Renal pelvis (tissue), 4 donors: Measurements from ENCODE around the gene EFHC1. TPM values are rescaled to one million over a fixed set of nuclear protein-coding genes. Genes with fewer than 3 reads are reported as not detected.

Source experiments
- DNase-seq: peaks from one replicate; pipeline ENCODE4 v3.0.0-alpha.2; 2013
- polyA plus RNA-seq, 3 donors: library from polyadenylated mRNA; unstranded; fragments of 120-200 nt; gene quantifications; one replicate each; pipeline ENCODE4 v1.2.1, GENCODE V29; 2013; ENCODE audit not compliant: insufficient read length in 3 of 3

EFHC1 gene
- polyA plus RNA-seq, 3 donors = 54.4 to 75.7 (median 63.6) TPM

DNA sequence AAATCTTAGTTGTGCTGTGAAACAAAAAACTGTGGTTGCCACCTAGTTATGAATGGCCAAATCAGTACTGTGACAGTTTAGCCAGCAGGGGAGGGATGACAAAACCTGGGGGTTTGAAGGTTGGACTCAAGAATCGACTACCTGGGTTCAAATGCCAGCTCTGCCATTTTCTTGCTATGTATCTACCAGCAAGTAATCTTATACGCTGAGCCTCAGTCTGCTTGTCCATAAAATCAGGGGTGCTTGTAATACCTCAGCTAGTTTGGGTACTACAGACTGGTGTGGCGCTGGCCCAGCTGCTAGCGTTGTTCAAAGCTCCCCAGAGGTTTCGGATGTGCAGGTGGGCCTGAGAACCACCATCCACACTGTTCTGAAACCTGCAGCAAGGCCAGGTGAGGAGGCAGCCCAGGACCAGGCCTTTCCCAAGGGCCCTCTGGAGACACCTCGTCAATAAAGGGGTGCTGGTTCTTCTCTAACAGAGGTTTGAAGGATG, 116.3 kb downstream of the EFHC1 start:
- no peak for DNase-seq

DNA sequence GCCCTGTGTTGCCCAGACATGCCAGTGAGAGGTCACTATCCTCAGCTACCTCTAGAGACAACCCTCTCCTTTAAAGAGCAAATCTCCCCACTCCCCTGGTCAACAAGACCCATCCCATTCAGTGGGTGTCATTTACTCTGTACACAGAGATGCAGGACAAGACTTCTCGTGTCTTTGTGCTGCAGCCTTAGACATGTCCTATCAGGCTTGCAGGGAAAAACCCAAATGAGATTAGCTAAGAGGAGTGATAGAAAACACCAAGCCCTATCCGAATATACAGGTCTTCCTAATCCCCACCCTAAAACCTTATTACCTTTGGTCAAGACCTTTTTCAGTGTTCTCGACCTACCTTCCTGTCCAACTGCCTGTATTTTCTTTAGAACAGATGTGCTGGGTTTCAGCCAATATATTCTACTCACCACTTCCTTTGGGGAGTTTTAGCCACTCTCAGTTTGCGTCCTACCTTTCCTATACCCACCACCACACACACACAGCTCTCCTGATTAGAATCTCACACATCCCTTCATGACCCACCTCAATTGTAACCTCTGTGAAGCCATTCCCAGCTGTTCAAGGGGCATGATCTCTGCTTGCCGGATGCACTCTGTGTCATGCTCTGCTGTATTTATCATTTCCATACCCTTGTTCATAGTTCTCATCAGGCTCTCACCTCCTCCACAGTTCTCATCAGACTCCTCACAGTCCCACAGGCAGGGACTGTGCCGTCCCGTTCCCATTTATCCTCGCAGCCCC, 117.0 kb downstream of the EFHC1 start:
- no peak for DNase-seq

DNA sequence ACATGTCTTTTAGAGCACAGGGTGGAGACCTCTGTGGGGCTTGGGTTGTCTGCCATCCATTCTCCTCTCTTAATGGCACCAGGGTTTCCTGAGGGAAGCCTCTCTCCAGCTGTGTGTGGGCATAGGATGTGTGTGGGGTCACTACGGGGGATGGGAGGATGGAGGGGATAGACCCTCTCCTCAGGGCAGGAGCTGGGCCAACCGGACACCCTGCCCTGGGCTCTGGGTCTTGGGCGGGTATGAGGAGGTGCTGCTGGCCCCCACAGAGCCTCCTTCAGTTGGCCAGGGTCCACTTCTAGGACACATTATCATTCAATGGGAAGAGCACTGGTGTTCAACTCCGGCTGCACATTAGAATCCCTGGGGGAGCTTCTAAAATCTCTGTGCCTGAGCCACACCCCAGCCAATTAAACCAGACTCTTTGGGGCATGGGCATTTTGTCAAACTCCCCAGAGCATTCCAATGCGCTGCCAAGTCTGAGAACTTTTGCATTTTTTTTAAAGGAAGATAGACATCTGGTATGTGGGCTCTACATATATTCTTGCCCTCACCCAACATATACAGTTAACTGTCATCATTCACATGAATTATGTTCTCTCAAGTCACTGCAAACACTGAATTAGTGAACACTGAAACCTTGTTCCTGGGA, 118.2 kb downstream of the EFHC1 start:
- DNase-seq = no peak

DNA sequence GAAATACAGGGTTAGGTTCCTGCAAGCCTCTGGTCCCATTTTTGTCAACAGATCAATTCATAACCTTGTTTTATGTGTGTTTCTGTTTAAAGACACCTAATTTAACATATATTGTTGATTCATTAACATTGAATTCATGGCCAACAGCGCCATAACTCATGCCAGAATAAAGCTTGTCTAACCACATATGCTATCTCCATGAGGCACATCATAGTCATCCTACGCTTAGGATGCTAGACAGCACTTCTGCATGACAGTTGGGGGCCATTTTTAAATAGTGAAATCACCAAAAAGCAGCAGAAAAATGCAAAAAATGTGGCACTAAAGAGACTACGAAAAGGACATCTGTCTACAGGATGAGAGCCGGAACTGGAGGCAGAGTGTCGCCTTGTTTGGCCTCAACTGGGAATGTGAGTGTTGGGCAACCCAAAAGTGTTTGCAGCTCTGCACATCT, 118.8 kb downstream of the EFHC1 start:
- DNase-seq = no peak

DNA sequence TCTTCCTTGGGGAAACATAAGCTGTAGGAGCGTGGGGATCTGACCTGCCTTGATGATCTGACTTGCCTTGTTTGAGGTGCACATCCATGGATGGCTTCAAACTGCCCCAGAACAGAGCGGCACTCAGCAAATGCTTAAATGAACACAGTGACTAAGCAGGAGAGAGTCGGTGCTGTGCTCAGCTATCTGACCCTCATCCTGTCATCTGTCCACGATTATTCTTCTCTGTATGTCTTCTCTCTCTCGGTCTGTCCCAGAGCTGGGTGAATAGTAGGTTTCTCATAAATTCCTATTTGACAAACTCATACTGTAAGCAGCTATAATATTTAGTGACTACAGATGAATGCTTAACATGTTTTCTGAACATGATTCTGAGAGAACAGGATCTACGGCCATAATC, 119.5 kb downstream of the EFHC1 start:
- no peak for DNase-seq

DNA sequence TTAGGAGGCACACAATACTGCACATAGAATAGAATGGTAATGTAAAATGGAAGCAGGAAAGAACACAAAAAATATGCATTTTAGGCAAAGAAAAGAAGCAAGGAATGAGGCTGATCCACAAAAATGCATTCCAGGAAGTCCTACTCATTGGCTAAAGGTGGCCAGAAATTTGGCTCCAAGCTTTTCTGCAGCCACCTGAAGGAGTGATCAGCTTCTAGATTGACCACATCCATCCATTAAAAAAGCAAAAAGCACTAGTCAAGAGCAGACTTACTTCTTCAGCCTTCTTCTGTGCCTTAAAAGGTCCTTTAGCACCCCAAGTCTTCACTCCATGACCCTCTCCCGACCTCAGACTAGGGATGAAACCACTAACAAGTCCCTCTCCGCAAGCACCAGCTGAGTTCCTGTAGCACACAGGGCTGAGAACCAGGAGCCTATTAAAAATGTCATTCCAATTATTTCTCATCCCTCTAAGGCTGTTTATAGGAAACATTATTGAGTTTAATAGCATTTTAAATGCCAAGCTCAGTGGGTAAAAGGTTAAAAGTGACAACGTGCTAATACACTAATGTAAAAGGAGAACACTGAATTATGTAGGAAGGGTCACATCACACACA, 120.3 kb downstream of the EFHC1 start:
- no peak for DNase-seq

DNA sequence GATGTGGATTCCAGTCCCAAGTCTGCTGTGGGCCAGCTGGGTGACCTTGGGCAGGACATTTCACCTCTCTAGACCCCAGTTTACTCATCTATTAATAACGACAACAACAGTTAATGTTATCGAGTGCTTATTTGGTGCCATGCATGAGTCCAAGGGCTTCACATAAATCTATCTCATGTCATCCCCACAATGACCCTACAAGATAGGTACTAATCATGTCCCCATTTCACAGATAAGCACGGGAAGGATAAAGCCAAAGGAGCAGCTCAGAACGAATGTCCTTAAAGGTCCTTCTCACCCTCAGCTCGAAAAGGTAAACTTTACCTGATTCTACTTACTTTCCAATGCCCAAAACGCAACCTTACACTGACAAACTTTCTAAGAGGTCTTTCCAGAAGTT, 121.0 kb downstream of the EFHC1 start:
- DNase-seq = no peak

DNA sequence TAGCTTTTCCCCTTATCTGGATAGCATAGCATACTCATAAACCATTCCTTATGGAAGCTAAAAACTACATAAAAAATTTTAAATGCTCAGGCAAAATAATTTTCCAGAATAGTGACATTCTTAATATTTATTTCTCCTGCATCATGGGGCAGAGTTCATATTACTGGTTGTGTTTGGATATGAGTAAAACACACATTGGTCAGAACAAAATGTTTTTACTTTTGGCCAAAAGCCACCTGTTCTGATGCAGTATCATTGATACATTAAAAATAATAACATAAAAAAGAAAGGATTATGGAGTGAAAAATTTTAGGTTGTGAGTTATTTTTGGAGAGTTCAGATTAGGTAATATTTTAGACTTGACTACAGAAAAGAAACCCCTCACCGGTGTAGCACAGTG, 123.1 kb downstream of the EFHC1 start:
- no peak for DNase-seq

DNA sequence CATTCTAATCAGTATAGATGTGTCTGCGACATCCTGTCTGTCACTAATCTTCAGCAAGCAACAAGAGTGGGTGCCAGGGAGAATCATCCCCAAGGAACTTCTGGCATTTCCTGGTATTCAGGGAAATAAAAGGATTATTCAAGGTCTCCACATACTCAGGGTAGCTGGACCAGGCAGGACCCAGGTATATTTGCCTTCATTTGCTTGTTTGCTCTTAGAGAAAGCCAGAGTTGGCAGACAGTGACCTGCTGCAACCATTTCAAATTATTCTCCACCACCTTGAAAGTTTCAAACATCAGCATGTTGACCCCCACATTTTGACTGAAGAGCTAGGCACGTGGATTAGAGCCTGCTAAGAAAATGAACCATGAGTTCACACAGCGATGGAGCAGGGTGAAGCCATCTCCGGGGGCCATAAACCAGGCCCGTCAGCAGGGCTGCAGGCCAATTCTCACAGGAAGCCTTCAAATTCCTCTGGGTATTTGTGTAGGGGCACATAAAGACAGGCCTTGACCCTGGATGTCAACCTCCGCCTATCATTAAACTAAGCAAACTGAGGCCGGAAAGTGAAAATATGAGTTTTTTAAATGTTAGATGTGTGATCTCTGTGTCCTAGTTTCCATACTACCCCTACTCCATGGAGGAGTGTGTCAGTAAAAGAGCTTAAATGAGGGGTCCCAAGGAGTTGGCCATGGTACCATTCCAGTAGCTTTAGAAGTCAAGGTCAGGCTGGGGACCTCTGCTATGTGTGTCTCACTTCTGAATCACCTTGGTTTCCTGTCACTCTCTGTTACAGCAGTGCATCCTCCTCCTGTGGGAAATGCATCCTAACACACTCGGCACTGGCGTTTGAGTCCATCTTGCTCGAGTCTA, 123.8 kb downstream of the EFHC1 start:
- DNase-seq = no peak

DNA sequence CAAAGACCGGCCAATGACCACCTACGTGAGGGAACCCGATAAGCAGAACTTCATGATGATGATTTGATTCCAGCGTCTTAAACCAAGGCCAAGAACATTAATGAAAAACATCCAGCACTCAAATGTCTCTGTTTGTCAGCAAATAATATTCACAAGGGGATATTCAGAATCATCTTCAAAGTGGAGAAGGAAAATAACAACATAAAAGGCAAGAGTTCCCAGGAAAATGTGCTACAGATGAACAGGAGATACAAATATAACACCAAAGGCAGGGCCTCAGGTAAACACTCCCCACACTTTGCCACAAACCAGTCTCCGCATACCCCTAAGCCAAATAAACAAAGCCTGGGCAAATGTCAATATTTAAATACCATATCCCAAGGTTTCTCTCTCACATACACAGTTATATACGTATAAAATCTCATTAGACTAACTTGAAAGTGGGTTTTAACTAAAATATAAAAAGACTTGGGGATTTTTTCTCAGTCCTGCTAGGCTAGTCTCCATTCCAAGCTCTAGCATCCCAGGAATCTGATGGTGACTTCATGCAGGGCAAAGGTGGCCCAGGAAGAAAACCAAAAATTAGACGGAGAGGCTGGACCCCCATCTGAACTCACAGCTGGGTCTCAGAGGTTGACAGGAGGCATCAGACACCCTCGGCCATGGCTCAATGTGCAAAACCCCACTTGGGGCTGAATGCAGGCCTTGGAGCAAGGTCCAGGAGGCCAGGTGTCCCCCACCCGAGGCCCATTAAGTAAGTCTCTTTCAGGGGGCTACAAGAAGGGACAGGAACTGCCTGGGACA, 124.7 kb downstream of the EFHC1 start:
- no peak for DNase-seq

DNA sequence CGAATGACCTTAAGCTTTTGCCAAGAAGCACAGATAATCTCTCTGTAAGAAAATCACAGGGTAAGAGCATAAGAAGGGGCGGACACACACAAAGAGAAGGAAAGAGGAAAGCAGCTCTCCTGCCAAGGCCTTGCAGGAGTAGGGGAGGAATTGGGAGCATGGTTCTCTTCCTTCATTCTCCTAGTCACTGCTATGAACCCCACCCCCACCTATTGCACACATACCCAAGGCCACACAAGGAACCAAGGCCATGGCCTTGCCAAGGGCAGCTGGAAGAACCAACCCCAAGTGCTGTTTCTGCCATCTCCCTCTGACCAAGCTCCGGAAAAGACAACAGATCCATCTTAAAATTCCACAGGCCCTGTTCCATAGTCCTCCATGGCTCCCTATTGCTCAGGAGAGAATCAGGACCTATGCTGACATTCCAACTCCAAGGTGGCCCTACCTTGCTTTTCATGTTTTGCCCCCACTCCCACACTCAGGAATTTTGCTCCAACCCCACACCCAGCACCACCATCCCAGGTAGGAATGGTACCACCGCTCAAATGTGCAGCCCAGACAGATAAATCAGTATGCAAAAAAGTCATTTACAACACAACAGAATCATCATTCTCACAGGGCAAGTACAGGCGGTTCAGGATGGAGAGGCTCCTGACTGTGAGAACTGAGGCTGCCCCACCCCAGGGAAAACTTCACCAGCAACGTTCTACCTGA, 125.4 kb downstream of the EFHC1 start:
- no peak for DNase-seq

DNA sequence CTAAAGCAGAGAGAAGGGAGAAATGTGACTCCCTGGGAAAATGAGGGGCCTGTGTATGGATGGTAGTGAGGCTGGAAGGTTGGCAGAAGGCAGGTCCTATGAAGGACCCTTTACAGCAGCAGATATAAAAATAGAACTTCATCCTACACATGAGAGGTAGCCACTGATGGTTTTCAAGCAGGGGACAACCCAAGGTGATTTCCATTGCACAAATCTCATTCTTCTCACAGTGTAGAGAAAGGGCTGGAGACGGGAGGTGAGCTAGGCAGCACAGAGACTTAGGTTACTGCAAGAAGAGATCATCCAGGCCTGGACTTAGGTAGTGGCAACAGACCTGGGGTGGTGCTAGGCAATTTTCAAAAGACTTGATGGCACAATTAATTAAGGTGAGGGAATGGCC, 126.0 kb downstream of the EFHC1 start:
- DNase-seq = no peak

DNA sequence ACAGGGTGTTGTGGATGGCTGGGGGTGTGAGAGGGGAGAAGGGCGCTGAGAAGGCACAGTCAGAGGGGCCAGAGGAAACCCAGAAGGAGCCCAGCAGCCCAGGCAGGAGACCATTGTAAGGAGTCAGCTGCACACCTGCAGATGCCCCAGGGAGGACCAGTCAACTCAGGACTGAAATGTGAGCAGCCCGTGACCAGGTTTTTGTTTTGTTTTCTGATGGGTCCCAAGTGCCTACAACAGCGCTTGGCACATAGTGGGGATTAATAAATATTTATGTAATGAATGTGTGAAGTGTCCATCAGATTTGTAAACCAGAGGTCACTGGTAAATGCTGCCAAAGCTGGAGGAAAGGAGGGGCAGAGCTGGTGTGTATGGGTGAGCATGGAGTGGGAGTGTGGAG, 126.5 kb downstream of the EFHC1 start:
- DNase-seq = no peak

DNA sequence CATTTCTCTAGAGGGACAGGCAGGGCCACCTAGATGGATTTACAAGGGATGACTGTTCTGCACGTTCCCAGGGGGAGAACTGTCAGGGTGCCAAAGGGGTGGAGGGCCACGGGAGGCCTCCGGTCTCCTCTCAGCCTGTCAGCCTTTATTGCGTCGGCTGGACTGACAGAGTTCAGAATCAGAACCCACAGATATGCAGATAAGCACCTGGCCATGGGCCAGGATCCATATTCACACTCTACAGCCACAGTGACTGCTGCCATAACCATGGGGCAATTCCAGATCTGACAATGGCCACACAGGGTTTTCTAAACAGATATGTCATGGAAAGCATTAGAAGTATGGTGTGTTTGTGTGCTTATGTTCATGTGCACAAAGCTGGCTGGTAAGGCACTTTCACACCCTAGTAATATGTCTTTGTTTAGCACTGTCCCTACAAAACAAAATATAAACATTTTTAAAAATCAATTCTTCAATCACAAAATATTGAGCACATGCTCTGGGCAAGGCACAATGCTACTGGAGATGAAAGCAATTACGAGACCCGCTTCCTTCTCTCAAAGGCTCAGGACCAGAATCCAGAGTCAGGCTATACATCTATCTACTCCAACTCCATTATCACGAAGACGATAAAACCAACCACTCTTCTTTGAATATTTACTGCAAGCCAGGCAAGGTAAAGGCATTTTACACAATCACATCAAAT, 127.7 kb downstream of the EFHC1 start:
- no peak for DNase-seq

DNA sequence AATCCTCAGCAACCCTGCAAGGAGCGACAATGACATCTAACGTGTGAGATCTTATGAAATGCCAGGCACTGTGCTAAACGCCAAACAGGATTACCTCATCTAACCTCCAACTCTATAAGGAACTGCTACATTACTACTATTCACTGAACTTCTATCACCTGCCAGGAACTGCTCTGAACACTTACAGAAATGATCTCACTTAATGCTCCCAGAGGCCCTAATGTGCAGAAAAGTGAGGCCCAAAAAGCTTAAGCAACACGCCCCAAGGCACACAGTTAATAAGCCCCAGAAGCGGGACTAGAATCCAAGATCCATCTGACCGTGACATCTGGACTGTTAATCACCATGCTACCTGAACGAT, 128.2 kb downstream of the EFHC1 start:
- no peak for DNase-seq

DNA sequence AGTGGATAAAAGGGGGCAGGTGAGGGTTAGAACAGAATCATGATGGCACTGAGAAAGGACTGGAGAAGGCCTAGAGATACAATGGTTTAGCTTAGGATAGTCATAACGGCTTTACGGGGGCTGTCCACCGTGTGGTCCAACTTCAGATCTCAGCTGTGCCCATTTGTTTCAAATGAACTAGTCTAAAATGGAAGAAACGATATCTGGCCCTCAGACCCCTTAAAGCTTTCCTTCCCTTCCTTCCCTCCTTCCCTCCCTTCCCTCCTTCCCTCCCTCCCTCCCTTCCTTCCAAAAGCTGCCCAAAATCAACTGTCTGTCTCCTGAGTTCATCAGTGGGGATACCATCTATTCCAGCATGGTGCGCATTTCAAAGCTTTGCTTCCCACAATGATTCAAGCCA, 128.9 kb downstream of the EFHC1 start:
- DNase-seq = no peak

DNA sequence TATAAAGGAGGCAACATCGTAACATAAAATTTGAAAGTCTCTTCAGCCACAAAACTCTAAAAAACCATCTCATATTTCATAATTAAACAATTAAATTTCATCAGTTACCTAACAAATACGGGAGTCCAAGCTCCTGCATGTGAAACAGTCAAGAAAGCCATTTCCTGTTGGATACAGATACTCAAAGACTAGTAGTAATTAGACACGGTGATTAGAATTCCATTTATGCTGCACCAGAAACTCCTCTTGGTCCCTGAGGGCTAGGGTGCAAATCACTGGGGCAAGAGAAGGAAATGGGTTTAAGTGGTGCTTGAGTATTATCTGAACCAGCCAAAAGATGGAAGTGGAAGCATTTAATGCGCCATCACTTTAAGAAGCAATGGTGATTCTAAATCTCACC, 129.3 kb downstream of the EFHC1 start:
- no peak for DNase-seq

DNA sequence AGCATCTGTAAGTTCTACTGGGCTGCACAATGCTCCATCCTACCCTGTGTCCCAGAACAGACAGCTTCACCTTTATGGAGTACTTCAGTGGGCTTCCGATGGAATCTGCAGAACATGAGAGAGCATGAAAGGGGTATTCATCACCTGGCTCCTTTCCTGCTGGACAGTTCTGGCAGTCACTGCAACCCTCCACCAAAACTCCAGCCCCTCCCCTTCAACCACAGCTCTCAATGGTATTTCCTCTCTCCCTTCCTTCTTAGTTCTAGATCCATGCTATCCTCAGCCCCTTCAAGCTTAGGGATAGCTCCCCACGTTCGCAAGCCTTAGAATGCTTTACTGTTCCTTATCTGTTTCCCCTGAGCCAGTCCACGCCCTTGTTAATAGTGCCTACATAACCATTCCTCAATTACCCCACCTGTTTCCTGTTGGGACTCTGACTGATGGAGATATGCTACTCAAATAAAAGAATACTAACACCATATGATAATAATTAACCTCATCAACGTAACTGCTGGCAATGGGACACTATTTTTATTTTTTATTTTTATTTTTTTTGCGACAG, 130.0 kb downstream of the EFHC1 start:
- no peak for DNase-seq

DNA sequence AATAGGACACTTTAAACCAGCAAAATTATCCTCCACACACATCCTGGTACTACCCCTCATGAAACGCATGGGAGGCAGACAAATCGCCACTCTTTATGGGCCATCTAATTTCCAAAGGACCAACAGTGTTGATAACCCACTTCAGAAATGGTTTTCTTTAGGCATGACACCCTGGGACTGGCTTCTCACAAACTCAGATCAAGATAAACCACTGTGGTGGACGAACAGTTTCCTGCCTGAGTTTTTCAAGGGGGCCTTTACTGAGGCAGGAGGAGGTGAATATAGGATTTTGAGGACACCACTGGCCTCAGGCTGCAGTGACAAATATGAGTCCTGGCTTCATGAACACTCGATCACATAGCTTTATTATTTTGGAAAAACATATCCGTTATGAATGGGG, 130.7 kb downstream of the EFHC1 start:
- no peak for DNase-seq
